ENCODE results near the gene OR10A6. TPM values are rescaled to one million over a fixed set of nuclear protein-coding genes. Genes with fewer than 3 reads are reported as not detected.

Gene OR10A6
- not detected for total RNA-seq (2013)
- not detected for polyA plus RNA-seq
- not detected in 2 replicates for polyA minus RNA-seq
- 0 to 2.3 (median 0.05) reads per million in 11 experiments for total RNA-seq

- no peaks in the 10 kb centered on the region for H3K4me1 ChIP-seq (ENCODE audit: control insufficient read depth in 1 of 2, insufficient read depth in 2 of 2, low read length in 2 of 2)
- no peak for DNase-seq
- H3K4me2 ChIP-seq (replicated peaks; ENCODE audit: extremely low read depth, low read length, poor library complexity, severe bottlenecking): no peak within 1 kb of the TSS
- TF ChIP-seq, protein P1, sequence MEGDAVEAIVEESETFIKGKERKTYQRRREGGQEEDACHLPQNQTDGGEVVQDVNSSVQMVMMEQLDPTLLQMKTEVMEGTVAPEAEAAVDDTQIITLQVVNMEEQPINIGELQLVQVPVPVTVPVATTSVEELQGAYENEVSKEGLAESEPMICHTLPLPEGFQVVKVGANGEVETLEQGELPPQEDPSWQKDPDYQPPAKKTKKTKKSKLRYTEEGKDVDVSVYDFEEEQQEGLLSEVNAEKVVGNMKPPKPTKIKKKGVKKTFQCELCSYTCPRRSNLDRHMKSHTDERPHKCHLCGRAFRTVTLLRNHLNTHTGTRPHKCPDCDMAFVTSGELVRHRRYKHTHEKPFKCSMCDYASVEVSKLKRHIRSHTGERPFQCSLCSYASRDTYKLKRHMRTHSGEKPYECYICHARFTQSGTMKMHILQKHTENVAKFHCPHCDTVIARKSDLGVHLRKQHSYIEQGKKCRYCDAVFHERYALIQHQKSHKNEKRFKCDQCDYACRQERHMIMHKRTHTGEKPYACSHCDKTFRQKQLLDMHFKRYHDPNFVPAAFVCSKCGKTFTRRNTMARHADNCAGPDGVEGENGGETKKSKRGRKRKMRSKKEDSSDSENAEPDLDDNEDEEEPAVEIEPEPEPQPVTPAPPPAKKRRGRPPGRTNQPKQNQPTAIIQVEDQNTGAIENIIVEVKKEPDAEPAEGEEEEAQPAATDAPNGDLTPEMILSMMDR (IDR thresholded peaks at IDR 0.05): no peak
- H3K79me2 ChIP-seq (ENCODE audit: insufficient read depth, low read length): no peaks in the 10 kb centered on the region
- no peaks in the 10 kb centered on the region for H3K36me3 ChIP-seq (replicated peaks in 1 of 2; ENCODE audit: control insufficient read depth in 1 of 2, insufficient read depth in 2 of 2, low read length in 2 of 2)
- Mint-ChIP-seq H3K9me3 (peaks cover 0 to 4% (median 1%) of the 10 kb centered on the region in 7 donors), H3K4me1 (no peaks in the 10 kb centered on the region), H3K4me3 (no peak within 1 kb of the TSS), H3K27ac (no peak within 1 kb of the TSS), H3K27me3 (ENCODE audit: low read depth in 3 of 3) (peaks cover under 1 to 2% (median 2%) of the 10 kb centered on the region in 3 donors), H3K36me3 (no peaks in the 10 kb centered on the region)
- H2AFZ ChIP-seq (ENCODE audit: insufficient read depth, low read depth, low read length, poor library complexity, severe bottlenecking): no peak within 1 kb of the TSS
- no peak within 1 kb of the TSS for H3K4me3 ChIP-seq (replicated peaks in 1 of 3; ENCODE audit: low read depth in 2 of 3, low read length in 3 of 3)
- intact Hi-C loops (cut with micrococcal nuclease): no loop called here
- 60% methylated on average over 1 of the region's 4 CpGs for WGBS (ENCODE audit: insufficient coverage)
- H3K9ac ChIP-seq (ENCODE audit: insufficient read depth, low read length, poor library complexity, severe bottlenecking): no peak within 1 kb of the TSS
- no peaks in the 10 kb centered on the region for H3K9me3 ChIP-seq (replicated peaks in 1 of 2; ENCODE audit: control insufficient read depth in 1 of 2, insufficient read depth in 1 of 2, low read length in 2 of 2)
- no peaks in the 10 kb centered on the region for H4K20me1 ChIP-seq (ENCODE audit: insufficient read depth, low read length)
- H3K27ac ChIP-seq (ENCODE audit: low read depth in 1 of 2, low read length in 2 of 2): no peak within 1 kb of the TSS
- H3K27me3 ChIP-seq (ENCODE audit: control insufficient read depth in 2 of 2, insufficient read depth in 2 of 2, low read length in 2 of 2): no peaks in the 10 kb centered on the region
Measured at GRCh38 chr11:7931168-7931567, at the start of gene OR10A6. Gene OR10A6, minus strand, starts transcription at chr11:7931268. Its CDS starts 2,606 bp downstream, at chr11:7928662.

DNA sequence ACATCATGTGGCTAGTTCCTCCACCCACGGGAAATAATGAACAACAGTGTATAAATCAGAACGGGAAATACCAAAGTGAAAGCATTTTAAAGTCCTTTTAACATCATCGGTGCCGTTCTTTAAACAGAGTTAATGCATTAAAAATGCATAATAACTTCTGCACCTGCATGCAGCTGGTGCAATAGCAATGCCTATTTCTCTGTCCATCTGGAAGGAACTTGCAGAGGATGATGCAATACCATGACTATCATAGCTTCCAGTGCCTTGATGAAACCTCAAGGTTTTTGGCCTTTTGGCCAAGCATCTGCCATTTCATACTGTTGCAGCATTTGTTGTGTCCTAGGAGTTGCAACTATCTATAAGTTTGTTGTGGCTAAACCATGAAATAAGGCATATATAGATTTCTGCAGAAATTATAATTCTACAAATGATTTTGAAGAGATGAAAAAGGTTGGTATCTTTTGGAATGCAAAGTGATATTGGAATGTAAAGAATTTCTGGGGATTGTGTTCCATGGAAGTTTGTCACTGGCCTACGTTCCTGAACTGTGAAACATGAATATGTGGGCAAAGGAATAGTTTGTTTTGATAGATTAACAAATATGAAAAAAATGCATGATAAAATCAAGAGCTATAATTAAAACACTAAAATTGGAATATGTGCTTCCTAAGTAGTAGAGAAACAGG, 46.3 kb upstream of the OR10A6 start:
- peaks cover 2 to 4% (median 3%) of the 10 kb centered on the region in 3 donors for H3K27me3 Mint-ChIP-seq (ENCODE audit: low read depth in 3 of 3)
- intact Hi-C loops (cut with micrococcal nuclease): no loop called here
- no peak overlapping the region for H3K4me3 Mint-ChIP-seq
- no peaks in the 10 kb centered on the region for H3K4me1 Mint-ChIP-seq
- H3K9me3 Mint-ChIP-seq: no peaks in the 10 kb centered on the region
- no peaks in the 10 kb centered on the region for H3K36me3 Mint-ChIP-seq
- no peaks in the 10 kb centered on the region for H3K4me1 ChIP-seq (ENCODE audit: control insufficient read depth in 1 of 2, insufficient read depth in 2 of 2, low read length in 2 of 2)
- H3K79me2 ChIP-seq (ENCODE audit: insufficient read depth, low read length): no peaks in the 10 kb centered on the region
- H3K27me3 ChIP-seq (ENCODE audit: control insufficient read depth in 2 of 2, insufficient read depth in 2 of 2, low read length in 2 of 2): no peaks in the 10 kb centered on the region
- no peak overlapping the region for H3K9ac ChIP-seq (ENCODE audit: insufficient read depth, low read length, poor library complexity, severe bottlenecking)
- no peak for DNase-seq
- no CpG with 5 or more reads among the region's 5 CpGs for WGBS (ENCODE audit: insufficient coverage)
- no peaks in the 10 kb centered on the region for H3K9me3 ChIP-seq (replicated peaks in 1 of 2; ENCODE audit: control insufficient read depth in 1 of 2, insufficient read depth in 1 of 2, low read length in 2 of 2)
- TF ChIP-seq, protein P1 (IDR thresholded peaks at IDR 0.05): no peak
- no peaks in the 10 kb centered on the region for H3K36me3 ChIP-seq (replicated peaks in 1 of 2; ENCODE audit: control insufficient read depth in 1 of 2, insufficient read depth in 2 of 2, low read length in 2 of 2)
- H3K27ac Mint-ChIP-seq: no peak overlapping the region
- H3K4me3 ChIP-seq (replicated peaks in 1 of 3; ENCODE audit: low read depth in 2 of 3, low read length in 3 of 3): no peak overlapping the region
- no peak overlapping the region for H3K27ac ChIP-seq (ENCODE audit: low read depth in 1 of 2, low read length in 2 of 2)
- no peaks in the 10 kb centered on the region for H4K20me1 ChIP-seq (ENCODE audit: insufficient read depth, low read length)
- H3K4me2 ChIP-seq (replicated peaks; ENCODE audit: extremely low read depth, low read length, poor library complexity, severe bottlenecking): no peak overlapping the region
- H2AFZ ChIP-seq (ENCODE audit: insufficient read depth, low read depth, low read length, poor library complexity, severe bottlenecking): no peak overlapping the region
